Left kidney (tissue), 2 donors: Measurements from ENCODE around the gene APBA1. TPM values are rescaled to one million over a fixed set of nuclear protein-coding genes. Genes with fewer than 3 reads are reported as not detected.

Experiments
- DNase-seq: peaks from one replicate; pipeline ENCODE4 v3.0.0-alpha.2; 2013
- polyA plus RNA-seq: library from polyadenylated mRNA; unstranded; fragments of 120-200 nt; gene quantifications from one replicate; pipeline ENCODE4 v1.2.1, GENCODE V29; 2013; ENCODE audit not compliant: insufficient read length

APBA1 gene
- polyA plus RNA-seq, 1 donor: 17.9 TPM

DNA sequence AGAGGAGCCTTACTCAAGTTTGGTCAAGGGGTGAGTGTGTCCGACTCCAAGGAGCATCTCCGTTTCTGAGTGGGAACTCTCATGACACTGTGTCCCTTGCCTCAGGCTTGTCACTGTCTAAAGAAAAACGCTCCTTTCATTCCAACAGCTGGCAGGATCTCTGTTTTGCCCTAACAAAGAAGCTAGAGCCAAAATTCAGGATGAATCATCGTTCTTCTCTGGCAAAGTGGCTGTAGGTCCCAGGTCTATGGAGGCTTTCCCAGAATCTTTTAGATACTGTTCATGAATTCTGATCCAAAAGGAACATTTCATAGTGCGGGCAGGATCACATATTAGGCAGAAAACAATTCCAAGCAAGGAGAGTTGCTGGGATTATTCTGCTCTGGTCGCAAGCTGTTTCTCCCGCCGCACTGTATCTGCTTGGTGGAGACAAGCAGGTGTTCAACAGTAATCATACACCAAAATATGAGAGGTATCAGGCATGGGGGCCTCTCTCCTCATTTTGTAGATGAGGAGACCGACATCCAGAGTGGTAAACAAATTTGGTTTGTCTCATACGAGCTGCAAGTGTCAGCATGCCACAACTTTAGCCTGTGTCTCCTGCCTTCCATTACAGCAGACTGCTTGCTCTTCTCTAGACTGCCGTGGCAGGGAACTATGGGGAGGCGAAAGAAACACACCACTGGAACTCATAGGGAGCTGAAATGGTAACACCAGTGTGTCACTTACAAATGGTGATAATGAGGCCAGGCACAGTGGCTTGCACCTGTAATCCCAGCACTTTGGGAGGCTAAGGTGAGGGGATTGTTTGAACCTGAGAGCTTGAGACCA is 274.6 kb downstream of the APBA1 start:
- DNase-seq: no peak

DNA sequence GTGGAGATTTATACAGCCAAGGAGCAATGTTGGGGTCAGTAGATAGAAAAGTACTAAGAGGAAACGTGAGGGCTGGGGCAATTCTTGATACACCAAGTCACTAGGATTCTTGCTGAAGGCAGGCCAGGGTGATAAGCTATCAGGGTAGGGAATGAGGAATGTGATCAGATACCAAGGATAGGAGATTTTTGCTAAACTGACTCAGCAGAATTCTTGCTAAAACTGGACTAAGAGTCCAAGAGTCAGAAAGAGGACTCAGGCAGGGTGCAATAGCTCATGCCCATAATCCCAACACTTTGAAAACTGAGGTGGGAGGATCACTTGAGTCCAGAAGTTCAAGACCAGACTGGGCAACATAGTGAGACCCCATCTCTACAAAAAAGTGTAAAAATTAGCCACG is 275.4 kb downstream of the APBA1 start:
- no peak for DNase-seq

DNA sequence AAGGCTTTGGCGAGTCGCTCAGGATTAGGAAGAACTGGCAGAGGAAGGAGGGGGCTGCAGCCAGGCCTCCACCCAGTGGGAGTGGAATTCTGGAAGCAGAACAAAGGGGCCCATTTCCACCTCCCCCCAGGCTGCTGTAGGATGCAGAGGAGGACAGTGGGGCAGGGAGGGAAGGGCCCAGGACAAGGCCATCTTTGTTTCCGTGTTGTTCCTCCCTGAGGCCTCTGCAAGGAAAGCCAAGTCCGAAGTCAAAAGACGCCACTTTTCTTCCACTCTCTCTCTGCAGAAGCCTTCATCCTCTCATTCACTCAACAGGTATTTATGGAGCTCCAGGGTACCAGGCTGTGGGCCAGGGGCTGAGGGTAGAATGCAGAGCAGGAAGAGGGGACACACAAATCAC is 276.5 kb downstream of the APBA1 start:
- DNase-seq: no peak

DNA sequence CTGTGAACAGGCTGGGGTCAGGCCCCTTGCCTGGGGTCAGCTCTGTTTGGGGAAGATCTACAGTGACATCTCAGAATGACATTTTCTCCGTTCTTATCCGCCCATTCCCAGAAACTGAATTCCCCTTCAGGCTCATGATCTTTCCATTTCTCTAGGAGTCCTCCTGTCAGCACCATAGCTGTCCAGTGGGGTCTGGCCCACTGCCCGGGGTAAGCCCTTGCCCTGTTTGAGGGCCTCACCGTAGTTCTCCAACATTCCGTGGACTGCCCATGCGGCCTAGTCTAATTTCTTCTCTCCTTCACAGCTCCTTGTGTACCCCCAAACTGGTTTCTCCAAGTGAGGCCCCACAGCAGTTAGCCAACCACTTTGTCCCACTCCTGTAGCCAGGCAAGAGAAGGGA is 278.7 kb downstream of the APBA1 start:
- no peak for DNase-seq

GRCh38 chr9:69392826-69393225 is 279.3 kb downstream of the APBA1 start:
- DNase-seq: no peak

- no peak for DNase-seq
Measured at GRCh38 chr9:69391946-69392345, 280.2 kb downstream of the APBA1 start.

- DNase-seq: no peak
Measured at GRCh38 chr9:69391487-69391886, 280.7 kb downstream of the APBA1 start.

DNA sequence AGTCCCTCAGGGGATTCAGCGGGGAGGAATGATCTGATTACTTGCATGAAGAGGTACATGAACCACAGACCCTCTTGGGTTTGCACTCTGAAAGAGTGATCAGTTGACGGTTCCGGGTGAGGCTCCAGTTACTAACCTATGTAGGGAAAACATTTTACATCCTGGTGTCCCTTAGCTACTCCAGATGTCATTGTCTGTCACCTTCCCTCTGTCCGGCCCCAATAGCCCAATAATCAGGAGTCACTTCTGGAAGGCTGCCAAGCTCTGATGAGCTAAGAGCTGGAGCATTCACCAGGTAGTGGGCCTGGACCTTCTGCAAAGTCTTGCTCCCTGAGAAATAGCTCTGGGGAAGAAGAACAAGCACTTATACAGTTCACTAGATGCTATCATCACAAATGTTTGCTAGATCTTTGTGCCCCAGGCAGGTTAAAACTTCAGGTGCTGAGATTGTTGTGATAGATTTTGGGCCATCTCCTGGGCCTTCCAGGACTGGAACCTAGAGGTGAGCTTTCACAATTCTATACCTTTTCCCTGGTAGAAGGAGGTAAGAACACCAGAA is 282.7 kb downstream of the APBA1 start:
- no peak for DNase-seq

GRCh38 chr9:69388596-69388995 is 283.6 kb downstream of the APBA1 start:
- no peak for DNase-seq

DNA sequence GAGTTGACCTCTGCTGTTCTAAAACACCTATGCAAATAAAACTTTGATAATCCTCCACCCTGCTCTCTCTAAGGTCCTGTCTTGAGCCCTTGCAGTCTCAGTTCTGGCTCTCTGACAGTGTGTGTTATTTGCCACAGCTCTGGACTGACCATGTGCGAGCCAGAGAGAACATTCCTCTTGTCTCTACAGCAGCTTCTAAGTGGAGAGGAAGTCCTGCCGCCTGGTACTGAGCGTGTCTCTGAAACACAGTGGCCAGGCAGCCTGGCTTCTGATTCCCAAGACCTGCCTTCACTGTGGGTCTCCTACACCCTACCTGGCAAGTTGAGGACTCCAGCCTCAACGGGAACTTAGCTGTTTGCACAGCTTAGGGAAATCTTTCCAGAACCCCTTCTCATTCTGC is 285.5 kb downstream of the APBA1 start:
- no peak for DNase-seq

GRCh38 chr9:69385581-69386033 is 286.6 kb downstream of the APBA1 start:
- no peak for DNase-seq

DNA sequence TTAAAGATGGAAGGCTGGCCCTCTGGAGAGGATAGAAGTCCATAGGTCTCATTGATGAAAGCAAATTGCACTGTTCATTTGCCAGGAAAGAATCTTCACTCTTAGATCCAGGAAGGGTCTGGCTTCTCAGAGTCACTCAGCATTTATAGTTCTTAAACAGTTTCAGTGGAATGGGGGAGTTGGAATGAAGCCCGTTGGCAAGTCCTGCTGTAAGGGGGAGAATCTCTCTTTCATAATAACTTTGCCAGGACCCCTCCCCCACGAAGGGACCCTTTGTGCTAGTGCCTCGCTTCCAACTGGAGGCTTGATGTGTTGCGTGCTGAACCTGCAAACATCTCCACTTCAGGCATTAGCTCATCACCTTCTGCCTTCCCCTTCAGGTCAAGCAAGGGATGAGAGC is 290.0 kb downstream of the APBA1 start:
- DNase-seq: no peak

- no peak for DNase-seq
Measured at GRCh38 chr9:69380811-69381210, 291.4 kb downstream of the APBA1 start.

DNA sequence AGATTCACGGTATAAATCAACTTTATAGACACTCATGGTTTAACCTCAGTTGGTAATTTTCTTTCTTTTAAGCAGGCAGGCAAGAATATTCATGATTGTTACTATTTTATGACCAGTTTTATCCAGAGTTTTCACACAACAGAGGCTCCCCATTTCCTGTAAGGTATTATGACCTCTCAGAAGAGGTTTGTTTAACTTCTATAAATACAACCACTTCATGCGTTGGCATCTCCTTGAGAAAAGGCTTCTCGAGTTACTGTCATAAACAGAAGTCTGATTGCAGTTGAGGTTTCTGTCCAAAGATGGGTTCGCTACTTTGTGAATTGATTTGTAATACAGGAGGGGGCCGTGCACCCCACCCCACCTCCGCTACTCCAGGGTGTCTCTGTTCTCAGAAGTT is 291.9 kb downstream of the APBA1 start:
- DNase-seq: no peak

DNA sequence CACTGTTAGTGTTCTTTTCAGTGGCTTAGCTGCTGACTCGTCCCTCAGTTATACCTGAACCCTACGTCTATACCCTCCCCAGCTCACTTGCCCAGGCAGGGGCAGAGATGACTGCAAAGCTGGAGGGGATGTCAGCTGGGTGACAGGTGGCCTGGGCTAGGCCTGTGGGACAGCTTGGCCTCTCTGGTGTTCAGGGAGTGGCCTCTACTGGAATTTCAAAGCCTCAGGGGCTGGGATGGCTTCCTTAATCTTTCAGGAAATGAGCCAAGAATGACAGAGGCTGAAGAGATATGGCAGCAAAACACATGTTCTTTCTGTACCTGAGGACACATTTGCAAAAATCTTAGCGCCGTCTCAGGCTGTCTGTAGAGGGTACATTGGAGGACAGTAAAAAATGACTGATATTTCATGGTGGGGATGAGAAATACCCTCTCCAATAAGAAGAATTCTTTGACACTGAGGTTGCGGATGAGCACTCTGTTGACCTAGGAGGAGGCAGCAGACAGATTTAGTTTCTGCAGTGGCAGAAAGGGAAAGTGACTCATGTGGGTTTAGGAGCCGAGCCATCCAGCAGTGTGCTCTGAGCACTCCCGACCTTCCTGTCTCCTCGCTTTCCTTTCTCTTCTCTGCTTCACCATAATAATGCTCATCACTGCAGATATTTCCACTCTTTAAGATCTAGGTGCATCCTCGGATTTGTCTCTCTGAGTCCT is 292.7 kb downstream of the APBA1 start:
- DNase-seq: no peak

DNA sequence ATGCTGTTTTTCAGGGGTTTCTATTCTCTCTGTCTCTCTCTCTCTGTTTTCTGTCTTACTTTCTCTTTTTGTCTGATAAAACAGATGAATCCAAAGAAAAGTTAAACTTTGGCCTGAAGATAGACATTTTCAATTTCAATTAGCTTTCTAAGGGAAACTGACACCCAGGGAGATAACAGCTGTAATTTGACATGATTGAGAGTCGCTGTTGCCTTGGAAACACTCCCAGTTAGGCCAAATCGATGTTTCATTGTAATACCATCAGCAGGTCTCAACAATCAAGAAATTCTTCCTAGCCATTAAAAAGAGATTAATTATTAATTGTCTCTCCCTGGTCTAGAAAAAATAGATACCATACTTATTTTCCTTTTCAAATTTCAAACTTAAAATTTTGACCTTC is 294.2 kb downstream of the APBA1 start:
- DNase-seq: no peak

Other genes starting within 250 kb of the APBA1 start
- gene PTAR1, start 87.6 kb upstream of the APBA1 start, polyA plus RNA-seq: 65.9 TPM
- 2.3 TPM for gene CFAP95, start 148.4 kb upstream of the APBA1 start, polyA plus RNA-seq